ENCODE data around the gene OR5I1. TPM values are rescaled to one million over a fixed set of nuclear protein-coding genes. Genes with fewer than 3 reads are reported as not detected.
"Not testable (repeated sequence)": the region's sequence is repeated elsewhere in the genome, so short reads cannot be mapped to it uniquely, and the experiment has no call there.

OR5I1 gene
- total RNA-seq, 4 donors from 2014 or later = not detected

GRCh38 chr11:55902308-55902707 is 33.9 kb downstream of the OR5I1 start:
- 37% methylated on average over 2 of the region's 2 CpGs for WGBS
- TF ChIP-seq EP300 (IDR thresholded peaks at IDR 0.05) = no peak
- no peak for TF ChIP-seq POLR2A (IDR thresholded peaks at IDR 0.05)
- no peak for TF ChIP-seq POLR2AphosphoS5 (IDR thresholded peaks at IDR 0.05)
- TF ChIP-seq, protein P1, sequence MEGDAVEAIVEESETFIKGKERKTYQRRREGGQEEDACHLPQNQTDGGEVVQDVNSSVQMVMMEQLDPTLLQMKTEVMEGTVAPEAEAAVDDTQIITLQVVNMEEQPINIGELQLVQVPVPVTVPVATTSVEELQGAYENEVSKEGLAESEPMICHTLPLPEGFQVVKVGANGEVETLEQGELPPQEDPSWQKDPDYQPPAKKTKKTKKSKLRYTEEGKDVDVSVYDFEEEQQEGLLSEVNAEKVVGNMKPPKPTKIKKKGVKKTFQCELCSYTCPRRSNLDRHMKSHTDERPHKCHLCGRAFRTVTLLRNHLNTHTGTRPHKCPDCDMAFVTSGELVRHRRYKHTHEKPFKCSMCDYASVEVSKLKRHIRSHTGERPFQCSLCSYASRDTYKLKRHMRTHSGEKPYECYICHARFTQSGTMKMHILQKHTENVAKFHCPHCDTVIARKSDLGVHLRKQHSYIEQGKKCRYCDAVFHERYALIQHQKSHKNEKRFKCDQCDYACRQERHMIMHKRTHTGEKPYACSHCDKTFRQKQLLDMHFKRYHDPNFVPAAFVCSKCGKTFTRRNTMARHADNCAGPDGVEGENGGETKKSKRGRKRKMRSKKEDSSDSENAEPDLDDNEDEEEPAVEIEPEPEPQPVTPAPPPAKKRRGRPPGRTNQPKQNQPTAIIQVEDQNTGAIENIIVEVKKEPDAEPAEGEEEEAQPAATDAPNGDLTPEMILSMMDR (IDR thresholded peaks at IDR 0.05) = no peak
- H3K4me3 ChIP-seq = no peak overlapping the region
- no peaks in the 10 kb centered on the region for H3K9me3 ChIP-seq
- H3K27ac ChIP-seq = no peak overlapping the region
- H3K27me3 ChIP-seq = no peaks in the 10 kb centered on the region
- no peaks in the 10 kb centered on the region for H3K4me1 ChIP-seq
- no peak for DNase-seq (ENCODE audit: low spot score in 2 of 2)
- H3K36me3 ChIP-seq = no peaks in the 10 kb centered on the region

GRCh38 chr11:55895216-55895615 is 41.0 kb downstream of the OR5I1 start:
- H3K4me3 ChIP-seq = no peak overlapping the region
- H3K9me3 ChIP-seq = no peaks in the 10 kb centered on the region
- H3K27ac ChIP-seq = no peak overlapping the region
- no peaks in the 10 kb centered on the region for H3K4me1 ChIP-seq
- H3K27me3 ChIP-seq = no peaks in the 10 kb centered on the region
- WGBS = 62% methylated on average over 8 of the region's 8 CpGs
- H3K36me3 ChIP-seq = no peaks in the 10 kb centered on the region
- no peak for DNase-seq (ENCODE audit: low spot score in 2 of 2)
- no peak for TF ChIP-seq EP300 (IDR thresholded peaks at IDR 0.05)
- TF ChIP-seq, protein P1 (IDR thresholded peaks at IDR 0.05) = no peak
- no peak for TF ChIP-seq POLR2A (IDR thresholded peaks at IDR 0.05)
- TF ChIP-seq POLR2AphosphoS5 (IDR thresholded peaks at IDR 0.05) = no peak

DNA sequence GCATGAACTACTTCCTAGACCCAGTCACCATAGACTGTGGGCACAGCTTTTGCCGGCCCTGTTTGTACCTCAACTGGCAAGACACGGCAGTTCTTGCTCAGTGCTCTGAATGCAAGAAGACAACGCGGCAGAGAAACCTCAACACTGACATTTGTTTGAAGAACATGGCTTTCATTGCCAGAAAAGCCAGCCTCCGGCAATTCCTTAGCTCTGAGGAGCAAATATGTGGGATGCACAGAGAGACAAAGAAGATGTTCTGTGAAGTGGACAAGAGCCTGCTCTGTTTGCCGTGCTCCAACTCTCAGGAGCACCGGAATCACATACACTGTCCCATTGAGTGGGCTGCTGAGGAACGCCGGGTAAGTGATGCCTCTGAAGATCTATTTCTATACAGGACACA is 50.7 kb downstream of the OR5I1 start:
- H3K4me1 ChIP-seq; DNase-seq (ENCODE audit: low spot score in 2 of 2); H3K27ac ChIP-seq; H3K4me3 ChIP-seq; H3K27me3 ChIP-seq; H3K36me3 ChIP-seq; H3K9me3 ChIP-seq: not testable (repeated sequence)
- WGBS = 76% methylated on average over 9 of the region's 9 CpGs

Other genes with a start within 250 kb of the OR5I1 start
- gene OR5D13, start 163.0 kb downstream of the OR5I1 start, total RNA-seq = not detected
- gene OR5D14, start 140.8 kb downstream of the OR5I1 start, total RNA-seq = not detected
- not detected for gene OR5L1, start 125.0 kb downstream of the OR5I1 start, total RNA-seq
- not detected for gene OR5D18, start 116.8 kb downstream of the OR5I1 start, total RNA-seq
- not detected for gene OR5L2, start 109.2 kb downstream of the OR5I1 start, total RNA-seq
- gene OR5D16, start 97.6 kb downstream of the OR5I1 start, total RNA-seq = not detected
- gene TRIM51, start 53.1 kb downstream of the OR5I1 start, total RNA-seq = not detected
- gene OR5W2, start 21.8 kb downstream of the OR5I1 start, total RNA-seq = not detected
- not detected for gene OR10AG1, start 33.5 kb upstream of the OR5I1 start, total RNA-seq
- not detected for gene OR5F1, start 58.2 kb upstream of the OR5I1 start, total RNA-seq
- gene OR5AS1, start 91.3 kb upstream of the OR5I1 start, total RNA-seq = not detected
- not detected for gene OR8I2, start 156.9 kb upstream of the OR5I1 start, total RNA-seq
- not detected for gene OR8H2, start 167.3 kb upstream of the OR5I1 start, total RNA-seq
- not detected for gene OR8H3, start 186.0 kb upstream of the OR5I1 start, total RNA-seq
- not detected for gene OR8J3, start 203.8 kb upstream of the OR5I1 start, total RNA-seq
- gene OR8K5, start 223.9 kb upstream of the OR5I1 start, total RNA-seq = not detected
- not detected for gene OR5J2, start 240.2 kb upstream of the OR5I1 start, total RNA-seq